ENCODE data around the gene SPIRE1.

The SPIRE1 gene

GRCh38 chr18:12656938-12657683, 796 bp downstream of the SPIRE1 start:
- peak overlapping the region; percentile 94 for H3K18ac ChIP-seq (ENCODE audit: low read length)
- no peak overlapping the region for H4K8ac ChIP-seq (ENCODE audit: low read depth, low read length)
- H3K27ac ChIP-seq (replicated peaks; ENCODE audit: low read length): no peak overlapping the region
- peak overlapping the region; percentile 93 for H3K9ac ChIP-seq (ENCODE audit: low read depth, low read length, poor library complexity)
- no peak overlapping the region for H2BK120ac ChIP-seq (ENCODE audit: low read depth, low read length)
- peak overlapping the region; percentile 100 for H3K4me2 ChIP-seq (ENCODE audit: insufficient read depth, low read length, poor library complexity, severe bottlenecking)
- WGBS, 2 donors (ENCODE audit: extremely low coverage in 2 of 2, insufficient read length in 2 of 2, insufficient replicate concordance in 1 of 2): no CpG with 5 or more reads among the region's 89 CpGs
- H2BK5ac ChIP-seq (ENCODE audit: low read length): peak overlapping the region; percentile 93
- peak overlapping the region; percentile 16 for H2BK15ac ChIP-seq (ENCODE audit: low read length)
- H2BK12ac ChIP-seq (ENCODE audit: low read length): no peak overlapping the region
- no peaks in the 10 kb centered on the region for H3K79me1 ChIP-seq (ENCODE audit: low read depth, low read length)
- H3K4me3 ChIP-seq (ENCODE audit: low read length in 2 of 2): peak overlapping the region; percentile 64 to 98
- H3K4me1 ChIP-seq (ENCODE audit: control insufficient read depth in 2 of 2, insufficient read depth in 1 of 2, low read depth in 1 of 2, low read length in 2 of 2): peaks cover 2 to 15% of the 10 kb centered on the region in 2 donors
- peak overlapping the region; percentile 97 for H2AFZ ChIP-seq (ENCODE audit: low read length)
- peaks cover 0 to 16% of the 10 kb centered on the region in 2 donors for H3K36me3 ChIP-seq (replicated peaks in 1 of 2; ENCODE audit: control insufficient read depth in 2 of 2, insufficient read depth in 2 of 2, low read length in 2 of 2)
- no peak overlapping the region for H2AK5ac ChIP-seq (ENCODE audit: low read depth, low read length)
- H3K14ac ChIP-seq (ENCODE audit: low read length): peak overlapping the region; percentile 71
- H3K9me3 ChIP-seq (replicated peaks in 1 of 2; ENCODE audit: control insufficient read depth in 2 of 2, insufficient read depth in 1 of 2, low read depth in 1 of 2, low read length in 2 of 2): no peaks in the 10 kb centered on the region
- peaks cover 0 to 6% (median 0%) of the 10 kb centered on the region in 3 experiments for H3K27me3 ChIP-seq (ENCODE audit: control insufficient read depth in 3 of 3, insufficient read depth in 3 of 3, low read depth in 1 of 3, low read length in 3 of 3)
- DNase-seq (ENCODE audit: low spot score): peak; percentile 21
- peak overlapping the region; percentile 85 for H3K23ac ChIP-seq (ENCODE audit: low read depth, low read length, poor library complexity)
- no peak overlapping the region for H4K91ac ChIP-seq (ENCODE audit: low read depth, low read length, poor library complexity)
- H3K4ac ChIP-seq (ENCODE audit: low read length): no peak overlapping the region

- H3K36me3 ChIP-seq (replicated peaks in 1 of 2; ENCODE audit: control insufficient read depth in 2 of 2, insufficient read depth in 2 of 2, low read length in 2 of 2): peaks cover 0 to 10% of the 10 kb centered on the region in 2 donors
- no peak overlapping the region for H3K14ac ChIP-seq (ENCODE audit: low read length)
- no peaks in the 10 kb centered on the region for H3K9me3 ChIP-seq (replicated peaks in 1 of 2; ENCODE audit: control insufficient read depth in 2 of 2, insufficient read depth in 1 of 2, low read depth in 1 of 2, low read length in 2 of 2)
- H3K27ac ChIP-seq (replicated peaks; ENCODE audit: low read length): no peak overlapping the region
- H3K27me3 ChIP-seq (ENCODE audit: control insufficient read depth in 3 of 3, insufficient read depth in 3 of 3, low read depth in 1 of 3, low read length in 3 of 3): peaks cover 0 to 6% (median 0%) of the 10 kb centered on the region in 3 experiments
- no peak overlapping the region for H3K9ac ChIP-seq (ENCODE audit: low read depth, low read length, poor library complexity)
- peak overlapping the region; percentile 97 for H2AFZ ChIP-seq (ENCODE audit: low read length)
- H3K4me2 ChIP-seq (ENCODE audit: insufficient read depth, low read length, poor library complexity, severe bottlenecking): peak overlapping the region; percentile 100
- H3K23ac ChIP-seq (ENCODE audit: low read depth, low read length, poor library complexity): no peak overlapping the region
- no peak overlapping the region for H4K8ac ChIP-seq (ENCODE audit: low read depth, low read length)
- peak overlapping the region; percentile 64 to 98 for H3K4me3 ChIP-seq (ENCODE audit: low read length in 2 of 2)
- H4K91ac ChIP-seq (ENCODE audit: low read depth, low read length, poor library complexity): no peak overlapping the region
- no peaks in the 10 kb centered on the region for H3K79me1 ChIP-seq (ENCODE audit: low read depth, low read length)
- H2BK120ac ChIP-seq (ENCODE audit: low read depth, low read length): no peak overlapping the region
- H3K4ac ChIP-seq (ENCODE audit: low read length): no peak overlapping the region
- H2BK15ac ChIP-seq (ENCODE audit: low read length): no peak overlapping the region
- peaks cover 2 to 17% of the 10 kb centered on the region in 2 donors for H3K4me1 ChIP-seq (ENCODE audit: control insufficient read depth in 2 of 2, insufficient read depth in 1 of 2, low read depth in 1 of 2, low read length in 2 of 2)
- no peak overlapping the region for H2BK12ac ChIP-seq (ENCODE audit: low read length)
- DNase-seq (ENCODE audit: low spot score): no peak
- H2AK5ac ChIP-seq (ENCODE audit: low read depth, low read length): no peak overlapping the region
- H2BK5ac ChIP-seq (ENCODE audit: low read length): no peak overlapping the region
- no peak overlapping the region for H3K18ac ChIP-seq (ENCODE audit: low read length)
- no CpG with 5 or more reads among the region's 3 CpGs for WGBS, 2 donors (ENCODE audit: extremely low coverage in 2 of 2, insufficient read length in 2 of 2, insufficient replicate concordance in 1 of 2)
Measured at GRCh38 chr18:12656605-12656937, 1.3 kb downstream of the SPIRE1 start.

GRCh38 chr18:12654971-12655370, 2.9 kb downstream of the SPIRE1 start:
- Histone ChIP-seq H3K9me3 (replicated peaks in 1 of 2; ENCODE audit: control insufficient read depth in 2 of 2, insufficient read depth in 1 of 2, low read depth in 1 of 2, low read length in 2 of 2) (no peaks in the 10 kb centered on the region), H3K23ac (ENCODE audit: low read depth, low read length, poor library complexity) (no peak overlapping the region), H3K18ac (ENCODE audit: low read length) (no peak overlapping the region), H3K14ac (ENCODE audit: low read length) (no peak overlapping the region), H2BK15ac (ENCODE audit: low read length) (no peak overlapping the region), H4K8ac (ENCODE audit: low read depth, low read length) (no peak overlapping the region), H3K36me3 (replicated peaks in 1 of 2; ENCODE audit: control insufficient read depth in 2 of 2, insufficient read depth in 2 of 2, low read length in 2 of 2) (no peaks in the 10 kb centered on the region), H2BK120ac (ENCODE audit: low read depth, low read length) (no peak overlapping the region), H3K9ac (ENCODE audit: low read depth, low read length, poor library complexity) (no peak overlapping the region), H2BK5ac (ENCODE audit: low read length) (no peak overlapping the region), H4K91ac (ENCODE audit: low read depth, low read length, poor library complexity) (no peak overlapping the region), H3K4me2 (ENCODE audit: insufficient read depth, low read length, poor library complexity, severe bottlenecking) (no peak overlapping the region), H3K27ac (replicated peaks; ENCODE audit: low read length) (no peak overlapping the region), H2AK5ac (ENCODE audit: low read depth, low read length) (no peak overlapping the region), H2BK12ac (ENCODE audit: low read length) (no peak overlapping the region), H3K79me1 (ENCODE audit: low read depth, low read length) (no peaks in the 10 kb centered on the region), H3K4ac (ENCODE audit: low read length) (no peak overlapping the region), H3K27me3 (ENCODE audit: control insufficient read depth in 3 of 3, insufficient read depth in 3 of 3, low read depth in 1 of 3, low read length in 3 of 3) (peaks cover 0 to 6% (median 0%) of the 10 kb centered on the region in 3 experiments), H3K4me3 (ENCODE audit: low read length in 2 of 2) (no peak overlapping the region), H2AFZ (ENCODE audit: low read length) (no peak overlapping the region), H3K4me1 (ENCODE audit: control insufficient read depth in 2 of 2, insufficient read depth in 1 of 2, low read depth in 1 of 2, low read length in 2 of 2) (peaks cover 2 to 17% of the 10 kb centered on the region in 2 donors)
- 100% methylated on average over 1 of the region's 1 CpG; no CpG with 5 or more reads in 1 of the 2 donors for whole genome bisulfite sequencing, 2 donors (ENCODE audit: extremely low coverage in 2 of 2, insufficient read length in 2 of 2, insufficient replicate concordance in 1 of 2)
- no peak for DNase-seq (ENCODE audit: low spot score)

- Histone ChIP-seq H3K9me3 (replicated peaks in 1 of 2; ENCODE audit: control insufficient read depth in 2 of 2, insufficient read depth in 1 of 2, low read depth in 1 of 2, low read length in 2 of 2) (no peaks in the 10 kb centered on the region), H2AFZ (ENCODE audit: low read length) (no peak overlapping the region), H3K4me2 (ENCODE audit: insufficient read depth, low read length, poor library complexity, severe bottlenecking) (no peak overlapping the region), H3K23ac (ENCODE audit: low read depth, low read length, poor library complexity) (no peak overlapping the region), H2BK12ac (ENCODE audit: low read length) (no peak overlapping the region), H3K9ac (ENCODE audit: low read depth, low read length, poor library complexity) (no peak overlapping the region), H2BK120ac (ENCODE audit: low read depth, low read length) (no peak overlapping the region), H2BK15ac (ENCODE audit: low read length) (no peak overlapping the region), H3K27ac (replicated peaks; ENCODE audit: low read length) (no peak overlapping the region), H4K91ac (ENCODE audit: low read depth, low read length, poor library complexity) (no peak overlapping the region), H3K4me1 (ENCODE audit: control insufficient read depth in 2 of 2, insufficient read depth in 1 of 2, low read depth in 1 of 2, low read length in 2 of 2) (peaks cover 0 to 17% of the 10 kb centered on the region in 2 donors), H4K8ac (ENCODE audit: low read depth, low read length) (no peak overlapping the region), H3K18ac (ENCODE audit: low read length) (no peak overlapping the region), H2BK5ac (ENCODE audit: low read length) (no peak overlapping the region), H3K4ac (ENCODE audit: low read length) (no peak overlapping the region), H3K4me3 (ENCODE audit: low read length in 2 of 2) (no peak overlapping the region), H3K36me3 (replicated peaks in 1 of 2; ENCODE audit: control insufficient read depth in 2 of 2, insufficient read depth in 2 of 2, low read length in 2 of 2) (peaks cover 0 to 6% of the 10 kb centered on the region in 2 donors), H3K79me1 (ENCODE audit: low read depth, low read length) (no peaks in the 10 kb centered on the region), H3K27me3 (ENCODE audit: control insufficient read depth in 3 of 3, insufficient read depth in 3 of 3, low read depth in 1 of 3, low read length in 3 of 3) (no peaks in the 10 kb centered on the region), H2AK5ac (ENCODE audit: low read depth, low read length) (no peak overlapping the region), H3K14ac (ENCODE audit: low read length) (no peak overlapping the region)
- DNase-seq (ENCODE audit: low spot score): no peak
- no CpG with 5 or more reads among the region's 3 CpGs for WGBS, 2 donors (ENCODE audit: extremely low coverage in 2 of 2, insufficient read length in 2 of 2, insufficient replicate concordance in 1 of 2)
Measured at GRCh38 chr18:12652861-12653401, 5.0 kb downstream of the SPIRE1 start.

Measured in neuronal stem cell (in vitro differentiated cells).